ENCODE results near the gene OR2A1.
"Not testable (repeated sequence)": the region's sequence is repeated elsewhere in the genome, so short reads cannot be mapped to it uniquely, and the experiment has no call there.

DNA sequence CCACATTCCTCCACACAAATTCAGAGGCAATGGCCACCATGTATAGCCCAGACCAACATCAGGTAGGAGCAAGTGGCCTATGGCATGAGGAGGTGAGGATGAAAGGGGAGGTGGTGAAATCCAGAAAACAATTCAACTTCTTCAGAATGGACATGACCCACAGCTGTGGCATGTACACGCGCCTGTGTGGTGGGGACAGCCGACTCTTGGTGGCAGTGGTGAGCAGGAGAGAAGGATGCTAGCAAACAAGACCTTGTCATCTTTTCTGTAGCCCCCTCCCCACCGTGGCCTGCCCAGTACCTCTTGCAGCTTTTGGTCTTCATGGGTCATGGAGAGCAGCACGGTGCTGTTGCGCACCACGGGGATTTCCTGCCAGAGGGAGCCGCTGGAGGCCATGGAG is 30.2 kb upstream of the OR2A1 start:
- not testable (repeated sequence) for TF ChIP-seq POLR2AphosphoS5 (IDR thresholded peaks at IDR 0.05)
- TF ChIP-seq, protein P1, sequence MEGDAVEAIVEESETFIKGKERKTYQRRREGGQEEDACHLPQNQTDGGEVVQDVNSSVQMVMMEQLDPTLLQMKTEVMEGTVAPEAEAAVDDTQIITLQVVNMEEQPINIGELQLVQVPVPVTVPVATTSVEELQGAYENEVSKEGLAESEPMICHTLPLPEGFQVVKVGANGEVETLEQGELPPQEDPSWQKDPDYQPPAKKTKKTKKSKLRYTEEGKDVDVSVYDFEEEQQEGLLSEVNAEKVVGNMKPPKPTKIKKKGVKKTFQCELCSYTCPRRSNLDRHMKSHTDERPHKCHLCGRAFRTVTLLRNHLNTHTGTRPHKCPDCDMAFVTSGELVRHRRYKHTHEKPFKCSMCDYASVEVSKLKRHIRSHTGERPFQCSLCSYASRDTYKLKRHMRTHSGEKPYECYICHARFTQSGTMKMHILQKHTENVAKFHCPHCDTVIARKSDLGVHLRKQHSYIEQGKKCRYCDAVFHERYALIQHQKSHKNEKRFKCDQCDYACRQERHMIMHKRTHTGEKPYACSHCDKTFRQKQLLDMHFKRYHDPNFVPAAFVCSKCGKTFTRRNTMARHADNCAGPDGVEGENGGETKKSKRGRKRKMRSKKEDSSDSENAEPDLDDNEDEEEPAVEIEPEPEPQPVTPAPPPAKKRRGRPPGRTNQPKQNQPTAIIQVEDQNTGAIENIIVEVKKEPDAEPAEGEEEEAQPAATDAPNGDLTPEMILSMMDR (IDR thresholded peaks at IDR 0.05), result not testable (repeated sequence)

Measured in esophagus muscularis mucosa (tissue), 3 donors.